Muscle of leg (tissue), 11 donors: ENCODE results near the gene CGB5. TPM values are rescaled to one million over a fixed set of nuclear protein-coding genes. Genes with fewer than 3 reads are reported as not detected.
"Not testable (repeated sequence)": the region's sequence is repeated elsewhere in the genome, so short reads cannot be mapped to it uniquely, and the experiment has no call there.

Source experiments
- DNase-seq: peaks from one replicate; pipeline ENCODE4 v3.0.0; 2013
- H3K27ac ChIP-seq: one replicate; pipeline ENCODE4 v1.5.1; 2013; ENCODE audit warnings: mild to moderate bottlenecking, low read length, control low read depth
- H3K27me3 ChIP-seq: one replicate; pipeline ENCODE4 v1.6.1; 2013; ENCODE audit warnings: low read length; ENCODE audit not compliant: control insufficient read depth, insufficient read depth
- H3K36me3 ChIP-seq: one replicate; pipeline ENCODE4 v1.6.1; 2013; ENCODE audit warnings: low read length; ENCODE audit not compliant: control insufficient read depth, insufficient read depth
- H3K4me1 ChIP-seq: one replicate; pipeline ENCODE4 v1.6.1; 2013; ENCODE audit warnings: low read length; ENCODE audit not compliant: control insufficient read depth, insufficient read depth
- H3K4me3 ChIP-seq: one replicate; pipeline ENCODE4 v1.5.1; 2013; ENCODE audit warnings: low read length, control low read depth
- H3K9me3 ChIP-seq: replicated peaks from 2 replicates; pipeline ENCODE4 v1.6.1; 2013; ENCODE audit warnings: low read depth, low read length; ENCODE audit not compliant: control insufficient read depth
- WGBS: methylation state at CpG from one replicate; pipeline ENCODE4 v1.1.5; 2013; ENCODE audit warnings: missing lambda C conversion rate; ENCODE audit not compliant: insufficient coverage; 5-methylcytosine and 5-hydroxymethylcytosine counted together
- polyA plus RNA-seq, 8 donors: library from polyadenylated mRNA; unstranded; fragments of 120-200 nt; gene quantifications; one replicate each; pipeline versions ENCODE4 v1.2.1 to v1.2.3, GENCODE V29; 2013; ENCODE audit warnings: inconsistent platforms in 1 of 8, low replicate concordance in 1 of 8; ENCODE audit not compliant: insufficient read length in 8 of 8, insufficient read depth in 1 of 8
- total RNA-seq: library from RNA; stranded (reverse); fragments of 120-200 nt; gene quantifications from one replicate; pipeline ENCODE4 v1.2.4, GENCODE V29; 2013

Gene CGB5
- total and polyA plus RNA-seq, 9 donors = 0.23 to 1.4 (median 0.51) TPM; not detected in 5

- Histone ChIP-seq H3K4me3 (no peak overlapping the region), H3K36me3 (no peaks in the 10 kb centered on the region), H3K9me3 (no peaks in the 10 kb centered on the region), H3K27ac (no peak overlapping the region), H3K4me1 (peaks cover 36% of the 10 kb centered on the region), H3K27me3 (peaks cover 85% of the 10 kb centered on the region)
- DNase-seq = no peak
- WGBS = 80% methylated on average over 7 of the region's 9 CpGs
These were observed 25.4 kb downstream of the CGB5 start for GRCh38 chr19:49069026-49069425.

DNA sequence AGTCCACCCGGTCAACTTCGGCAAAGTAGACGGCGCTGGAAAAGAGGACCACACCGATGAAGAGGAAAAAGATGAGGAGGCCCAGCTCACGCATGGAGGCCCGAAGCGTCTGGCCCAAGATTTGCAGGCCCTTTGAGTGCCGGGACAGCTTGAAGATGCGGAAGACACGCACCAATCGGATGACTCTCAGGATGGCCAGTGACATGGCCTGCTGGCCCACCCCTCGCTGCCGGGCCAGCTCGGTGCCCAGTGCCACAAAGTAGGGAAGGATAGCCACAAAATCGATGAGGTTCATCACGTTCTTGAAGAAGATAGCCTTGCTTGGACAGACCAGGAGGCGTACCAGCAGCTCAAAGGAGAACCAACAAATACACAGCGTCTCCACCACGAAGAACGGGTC, 26.8 kb downstream of the CGB5 start:
- no peak overlapping the region for H3K4me3 ChIP-seq
- WGBS = 91% methylated on average over 21 of the region's 21 CpGs
- no peak overlapping the region for H3K27ac ChIP-seq
- H3K4me1 ChIP-seq = peaks cover 27% of the 10 kb centered on the region
- H3K9me3 ChIP-seq = no peaks in the 10 kb centered on the region
- H3K27me3 ChIP-seq = peaks cover 80% of the 10 kb centered on the region
- DNase-seq = no peak
- no peaks in the 10 kb centered on the region for H3K36me3 ChIP-seq

- peaks cover 15% of the 10 kb centered on the region for H3K4me1 ChIP-seq
- peak overlapping the region; percentile 24 for H3K4me3 ChIP-seq
- 3% methylated on average over 93 of the region's 93 CpGs for WGBS
These were observed 28.4 kb downstream of the CGB5 start for GRCh38 chr19:49071860-49072547.

DNA sequence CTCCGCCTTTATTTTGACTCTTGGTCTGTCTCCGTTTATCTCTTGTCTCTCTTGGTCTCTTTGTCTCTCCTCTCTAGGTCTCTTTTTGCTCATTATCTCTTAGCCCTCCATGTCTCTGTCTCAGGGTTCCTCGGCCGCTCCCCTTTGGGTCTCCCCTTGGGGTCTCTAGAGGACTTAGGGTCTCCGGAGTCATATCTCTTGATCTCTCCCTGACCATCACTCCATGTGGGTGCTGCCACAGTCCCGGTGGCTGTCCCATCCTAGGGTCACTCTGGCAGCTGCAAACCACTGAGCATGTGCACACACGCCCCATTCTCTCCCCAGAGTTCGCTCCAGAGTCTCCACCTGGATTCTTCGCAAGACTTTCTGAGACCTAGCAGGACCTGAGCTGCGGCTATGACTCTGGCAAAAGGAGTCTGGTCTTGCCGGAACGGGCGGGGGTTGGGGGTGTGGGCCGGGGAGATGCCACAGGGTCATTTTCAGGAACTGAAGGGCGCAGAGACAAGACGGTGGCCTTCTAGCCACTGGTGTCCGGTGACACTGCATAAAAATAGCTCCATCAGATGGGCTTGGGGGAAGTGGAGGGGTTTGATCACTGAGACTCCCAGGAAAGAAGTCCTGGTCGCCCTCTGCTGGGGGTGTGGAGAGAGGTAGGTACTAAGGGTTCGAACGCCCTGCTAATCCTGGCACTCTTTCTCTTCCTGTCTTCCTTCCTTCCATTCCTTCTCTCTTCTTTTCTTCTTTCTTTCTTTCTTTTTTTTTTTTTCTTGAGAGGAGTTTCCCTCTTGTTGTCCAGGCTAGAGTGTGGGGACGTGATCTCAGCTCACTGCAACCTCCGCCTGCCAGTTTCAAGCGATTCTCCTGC, 30.1 kb downstream of the CGB5 start:
- Histone ChIP-seq H3K27me3 (peaks cover 54% of the 10 kb centered on the region), H3K4me3 (peak overlapping the region; percentile 21)

More at GRCh38 chr19:49071860-49072547, 28.4 kb downstream of the CGB5 start:
- Histone ChIP-seq H3K9me3 (no peaks in the 10 kb centered on the region), H3K27ac (peak overlapping the region; percentile 55), H3K27me3 (peaks cover 64% of the 10 kb centered on the region), H3K36me3 (no peaks in the 10 kb centered on the region)
- no peak for DNase-seq

GRCh38 chr19:49074869-49075268, 31.2 kb downstream of the CGB5 start:
- WGBS = 0% methylated on average over 1 of the region's 9 CpGs
- H3K36me3 ChIP-seq, H3K9me3 ChIP-seq, H3K27ac ChIP-seq, H3K4me3 ChIP-seq: not testable (repeated sequence)
- H3K27me3 ChIP-seq = peaks cover 46% of the 10 kb centered on the region
- H3K4me1 ChIP-seq = peaks cover 11% of the 10 kb centered on the region
- peak; percentile 63 for DNase-seq

More for the DNA sequence above, 30.1 kb downstream of the CGB5 start:
- Histone ChIP-seq H3K9me3 (no peaks in the 10 kb centered on the region), H3K4me1 (peaks cover 11% of the 10 kb centered on the region), H3K27ac (peak overlapping the region; percentile 87), H3K36me3 (no peaks in the 10 kb centered on the region)
- 61% methylated on average over 14 of the region's 23 CpGs for WGBS
- DNase-seq = peak; percentile 65

- Histone ChIP-seq H3K36me3 (no peaks in the 10 kb centered on the region), H3K27ac (no peak overlapping the region), H3K4me3 (no peak overlapping the region), H3K9me3 (no peaks in the 10 kb centered on the region), H3K27me3 (peaks cover 7% of the 10 kb centered on the region), H3K4me1 (peaks cover 5% of the 10 kb centered on the region)
- no CpG with 5 or more reads among the region's 4 CpGs for WGBS
- DNase-seq = no peak
These were observed 36.7 kb downstream of the CGB5 start for GRCh38 chr19:49080392-49080791.

DNA sequence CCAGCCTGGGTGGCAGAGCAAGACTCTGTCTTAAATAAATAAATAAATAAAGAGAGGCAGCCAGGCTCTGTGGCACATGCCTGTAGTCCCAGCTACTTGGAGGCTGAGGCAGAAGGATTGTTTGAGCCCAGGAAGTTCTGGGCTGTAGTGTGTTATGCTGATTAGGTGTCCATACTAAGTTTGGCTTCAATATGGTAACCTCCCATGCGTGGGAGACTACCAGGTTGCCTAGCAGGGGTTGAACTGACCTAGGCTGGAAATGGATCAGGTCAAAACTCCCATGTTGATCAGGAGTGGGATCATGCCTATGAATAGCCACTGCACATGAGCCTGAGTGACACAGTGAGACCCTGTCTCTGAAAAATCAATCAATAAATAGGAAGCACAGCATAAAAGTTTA, 37.6 kb downstream of the CGB5 start:
- WGBS = 50% methylated on average over 1 of the region's 1 CpG
- Histone ChIP-seq H3K4me1 (peaks cover 10% of the 10 kb centered on the region), H3K27me3 (peaks cover 7% of the 10 kb centered on the region), H3K9me3 (no peaks in the 10 kb centered on the region), H3K4me3 (no peak overlapping the region), H3K36me3 (peaks cover under 1% of the 10 kb centered on the region), H3K27ac (no peak overlapping the region)
- no peak for DNase-seq

- Histone ChIP-seq H3K4me3 (peak overlapping the region; percentile 100), H3K4me1 (peaks cover 21% of the 10 kb centered on the region), H3K36me3 (peaks cover 21% of the 10 kb centered on the region), H3K27ac (peak overlapping the region; percentile 98), H3K27me3 (peaks cover 4% of the 10 kb centered on the region), H3K9me3 (no peaks in the 10 kb centered on the region)
- DNase-seq = no peak
- WGBS = 56% methylated on average over 16 of the region's 26 CpGs
These were observed 40.8 kb downstream of the CGB5 start for GRCh38 chr19:49084206-49085019.

DNA sequence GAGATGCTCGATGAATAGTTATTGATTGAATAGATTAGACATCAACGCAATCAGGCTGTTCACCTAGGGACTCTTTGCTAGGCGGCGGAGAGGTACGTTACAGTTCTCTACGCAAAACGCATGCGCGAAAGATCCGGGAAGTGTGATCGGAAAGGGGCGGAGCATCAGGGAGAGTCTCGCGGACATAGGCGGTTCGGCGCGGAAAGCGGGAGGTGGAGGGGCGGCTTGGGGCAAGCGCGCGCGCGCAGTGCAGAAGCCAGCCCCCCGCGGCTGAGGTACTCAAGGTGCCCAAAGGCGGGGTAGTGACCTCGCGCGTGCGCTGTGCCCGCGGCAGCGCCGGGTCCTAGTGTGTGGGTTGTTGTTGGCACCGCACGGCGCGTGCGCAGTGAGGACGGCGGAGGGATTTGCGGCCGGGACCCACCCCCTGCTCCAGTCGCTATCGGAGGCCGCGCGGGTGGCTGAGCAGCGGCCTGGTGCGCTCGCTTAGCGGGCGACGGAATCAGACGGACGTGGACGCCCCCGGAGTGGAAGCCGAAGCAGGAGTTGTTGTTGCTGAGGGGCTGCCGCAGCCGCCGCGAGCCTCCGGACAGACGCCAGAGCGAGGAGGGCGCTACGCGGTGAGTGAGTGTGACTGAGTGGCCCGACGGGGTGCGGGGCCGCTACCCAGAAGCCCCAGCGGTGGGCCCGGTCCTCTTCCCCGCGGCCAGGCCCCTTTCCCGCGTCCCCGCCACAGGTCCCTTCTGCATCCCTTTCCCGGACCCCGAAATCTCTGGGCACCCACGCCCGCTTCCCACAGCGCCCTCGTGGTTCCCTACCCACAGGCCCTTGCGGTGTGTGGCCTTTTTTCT, 41.6 kb downstream of the CGB5 start, which contains the start of gene SNRNP70:
TSS of gene SNRNP70 (plus strand) at position 432 of the 848 bp plus-strand sequence. CDS start 964 bp downstream, outside the sequence.
- Histone ChIP-seq H3K36me3 (peaks cover 26% of the 10 kb centered on the region), H3K27me3 (peaks cover 4% of the 10 kb centered on the region), H3K9me3 (no peaks in the 10 kb centered on the region), H3K27ac (peak within 1 kb of the TSS; percentile 98), H3K4me1 (peaks cover 21% of the 10 kb centered on the region), H3K4me3 (peak within 1 kb of the TSS; percentile 100)
- peak; percentile 100 for DNase-seq
- under 1% methylated on average over 89 of the region's 89 CpGs for WGBS
